Measurements from ENCODE around the gene SCGB3A1. TPM values are rescaled to one million over a fixed set of nuclear protein-coding genes. Genes with fewer than 3 reads are reported as not detected.

SCGB3A1 gene
- polyA plus RNA-seq, 4 donors = 0.56 to 1.8 (median 1.4) TPM

GRCh38 chr5:180625791-180626660 lies 34.7 kb upstream of the SCGB3A1 start:
- DNase-seq (ENCODE audit: low read depth in 4 of 4, low spot score in 2 of 4) = no peak

GRCh38 chr5:180625125-180625790 lies 34.0 kb upstream of the SCGB3A1 start:
- no peak for DNase-seq (ENCODE audit: low read depth in 4 of 4, low spot score in 2 of 4)

- no peak for DNase-seq (ENCODE audit: low read depth in 4 of 4, low spot score in 2 of 4)
Measured at GRCh38 chr5:180624587-180624986, 33.3 kb upstream of the SCGB3A1 start.

- no peak for DNase-seq (ENCODE audit: low read depth in 4 of 4, low spot score in 2 of 4)
Measured at GRCh38 chr5:180623844-180624243, 32.5 kb upstream of the SCGB3A1 start.

GRCh38 chr5:180623411-180623834 lies 32.1 kb upstream of the SCGB3A1 start:
- DNase-seq (ENCODE audit: low read depth in 4 of 4, low spot score in 2 of 4) = no peak

GRCh38 chr5:180622910-180623309 lies 31.6 kb upstream of the SCGB3A1 start:
- DNase-seq (ENCODE audit: low read depth in 4 of 4, low spot score in 2 of 4) = no peak

GRCh38 chr5:180621311-180621710 lies 30.0 kb upstream of the SCGB3A1 start:
- DNase-seq (ENCODE audit: low read depth in 4 of 4, low spot score in 2 of 4) = no peak

DNA sequence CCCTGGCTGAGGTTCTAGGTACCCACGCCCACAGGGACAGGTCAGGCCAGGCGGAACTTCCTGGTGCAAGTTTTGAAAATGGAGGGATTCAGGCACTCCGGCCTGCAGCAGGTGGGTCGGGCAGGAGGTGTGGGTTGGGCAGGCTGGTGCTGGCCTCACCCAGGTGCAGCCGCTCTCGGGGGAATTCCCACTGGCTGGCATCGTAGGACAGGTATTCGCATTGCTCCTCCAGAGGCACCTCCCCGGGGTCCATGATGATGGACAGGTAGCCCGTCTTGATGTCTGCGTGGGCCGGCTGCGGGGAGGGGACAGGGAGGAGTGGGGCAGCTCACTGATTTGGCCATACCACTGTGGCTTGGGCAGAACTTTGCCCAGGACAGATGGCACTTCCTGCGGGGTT lies 28.7 kb upstream of the SCGB3A1 start:
- DNase-seq (ENCODE audit: low read depth in 4 of 4, low spot score in 2 of 4) = no peak

DNA sequence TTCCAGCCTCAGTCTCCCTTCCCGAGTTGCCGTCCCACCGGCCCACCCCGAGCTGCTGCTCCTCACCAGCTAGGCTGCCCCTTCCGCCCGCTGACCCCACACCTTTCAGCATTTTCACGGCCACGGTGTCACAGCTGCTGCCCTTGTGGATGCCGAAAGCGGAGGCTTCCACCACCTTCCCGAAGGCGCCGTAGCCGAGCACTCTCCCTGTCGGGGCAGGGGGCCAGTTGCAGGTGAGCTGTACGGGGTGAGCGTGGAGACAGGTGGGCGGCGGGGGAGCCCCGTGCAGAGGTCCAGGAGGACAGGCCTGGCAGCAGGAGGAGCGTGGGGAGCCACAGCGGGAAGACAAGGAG lies 28.2 kb upstream of the SCGB3A1 start:
- no peak for DNase-seq (ENCODE audit: low read depth in 4 of 4, low spot score in 2 of 4)

- peak in 1 of 4 donors; percentile 33 for DNase-seq (ENCODE audit: low read depth in 4 of 4, low spot score in 2 of 4)
Measured at GRCh38 chr5:180618829-180619562, 27.7 kb upstream of the SCGB3A1 start.

- DNase-seq (ENCODE audit: low read depth in 4 of 4, low spot score in 2 of 4) = no peak
Measured at GRCh38 chr5:180618487-180618828, 27.2 kb upstream of the SCGB3A1 start.

DNA sequence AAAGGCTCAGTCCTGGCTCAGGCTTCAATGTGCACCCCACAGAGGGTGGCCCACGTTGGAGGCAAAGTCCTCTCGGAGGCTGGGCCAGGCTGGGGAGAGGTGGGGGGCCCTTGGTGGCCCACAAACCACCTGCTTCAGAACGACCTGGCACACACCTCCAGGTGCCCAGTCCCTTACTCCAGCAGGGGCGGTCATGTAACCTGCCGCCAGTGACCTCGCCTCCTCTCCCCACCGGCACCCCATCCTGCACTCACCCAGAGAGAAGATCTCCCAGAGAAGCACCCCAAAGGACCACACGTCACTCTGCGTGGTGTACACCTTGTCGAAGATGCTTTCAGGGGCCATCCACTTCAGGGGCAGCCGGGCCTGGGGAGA lies 22.5 kb upstream of the SCGB3A1 start:
- no peak for DNase-seq (ENCODE audit: low read depth in 4 of 4, low spot score in 2 of 4)

DNA sequence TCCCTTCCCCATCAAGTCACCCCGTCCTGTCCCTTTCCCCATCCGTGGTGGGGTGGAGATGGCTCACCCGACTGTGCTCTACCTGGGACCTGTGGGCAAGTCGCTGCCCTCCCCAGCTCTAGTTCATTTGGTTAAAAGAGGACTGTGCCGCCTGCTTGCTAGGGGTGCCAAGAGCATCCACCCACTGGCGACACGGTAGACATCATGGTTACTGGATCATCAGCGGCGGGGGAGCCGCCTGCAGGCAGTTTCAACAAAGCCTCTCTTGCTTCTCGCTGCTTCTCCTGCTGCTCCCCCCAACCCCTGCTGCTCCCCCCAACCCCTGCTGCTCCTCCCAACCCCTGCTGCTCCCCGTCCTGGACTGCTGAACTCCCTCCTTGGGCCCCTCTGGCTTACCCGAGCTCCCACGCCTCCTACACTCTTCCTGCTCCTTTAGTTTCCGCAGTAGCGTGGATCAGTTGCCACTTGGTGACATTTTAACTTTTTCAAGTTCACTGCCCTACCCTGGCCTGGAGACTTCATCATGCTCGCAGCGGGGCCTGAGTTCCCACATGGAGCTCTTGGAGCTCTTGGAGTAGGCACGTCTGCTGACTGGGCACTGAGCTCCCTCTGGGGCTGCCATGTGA lies 22.0 kb upstream of the SCGB3A1 start:
- DNase-seq (ENCODE audit: low read depth in 4 of 4, low spot score in 2 of 4) = peak in 1 of 4 donors; percentile 34

DNA sequence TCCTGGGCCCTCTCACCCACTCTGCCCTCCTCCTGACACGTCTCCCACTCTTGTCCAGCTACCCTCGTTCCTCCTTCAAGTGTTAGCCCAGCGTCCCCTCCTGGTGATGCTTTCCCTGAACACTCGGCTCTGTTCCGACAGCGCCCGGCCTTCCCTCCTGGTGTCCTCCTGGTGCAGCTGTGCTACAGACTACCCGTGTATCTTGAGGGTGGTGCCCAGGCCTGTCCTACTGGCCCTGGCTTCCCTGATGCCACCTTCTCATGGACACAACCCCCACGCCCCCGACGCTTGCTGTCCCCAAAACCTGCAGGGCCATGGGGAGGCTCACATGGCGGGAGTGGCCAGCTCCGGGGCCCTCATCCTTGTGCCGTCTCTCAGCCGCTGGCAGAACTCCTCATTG lies 21.4 kb upstream of the SCGB3A1 start:
- no peak for DNase-seq (ENCODE audit: low read depth in 4 of 4, low spot score in 2 of 4)

DNA sequence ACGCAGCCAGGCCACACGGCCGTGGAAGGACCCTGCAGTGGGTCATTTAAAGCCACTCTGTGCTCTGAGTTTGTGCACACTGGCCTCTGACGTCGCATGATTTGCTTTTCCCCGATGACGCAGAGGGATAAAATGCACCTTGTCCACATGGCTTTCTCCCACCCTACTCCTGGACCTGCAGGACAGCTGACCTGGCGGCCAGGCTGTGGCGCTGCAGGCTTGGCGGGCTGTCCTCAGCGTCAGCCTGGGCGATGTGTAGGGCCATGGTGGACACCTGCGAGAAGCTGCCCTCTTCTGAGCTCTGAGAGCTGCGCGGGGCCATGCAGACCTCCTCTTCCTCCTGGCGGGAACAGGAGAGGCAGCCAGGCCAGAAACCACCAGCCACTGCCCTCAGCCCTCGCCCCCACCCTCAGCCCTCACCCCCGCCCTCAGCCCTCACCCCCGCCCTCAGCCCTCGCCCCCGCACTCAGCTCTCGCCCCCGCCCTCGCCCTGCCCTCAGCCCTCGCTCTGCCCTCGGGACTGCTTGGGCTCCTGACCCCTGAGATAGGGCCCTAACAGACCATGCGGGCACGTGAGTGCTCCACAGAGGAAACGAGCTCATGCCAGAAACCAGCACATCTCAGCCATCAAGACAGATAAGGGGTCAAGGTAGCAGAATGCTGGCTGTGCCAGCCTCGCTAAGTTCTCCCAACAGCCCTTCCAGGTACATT lies 20.0 kb upstream of the SCGB3A1 start:
- DNase-seq (ENCODE audit: low read depth in 4 of 4, low spot score in 2 of 4) = no peak

DNA sequence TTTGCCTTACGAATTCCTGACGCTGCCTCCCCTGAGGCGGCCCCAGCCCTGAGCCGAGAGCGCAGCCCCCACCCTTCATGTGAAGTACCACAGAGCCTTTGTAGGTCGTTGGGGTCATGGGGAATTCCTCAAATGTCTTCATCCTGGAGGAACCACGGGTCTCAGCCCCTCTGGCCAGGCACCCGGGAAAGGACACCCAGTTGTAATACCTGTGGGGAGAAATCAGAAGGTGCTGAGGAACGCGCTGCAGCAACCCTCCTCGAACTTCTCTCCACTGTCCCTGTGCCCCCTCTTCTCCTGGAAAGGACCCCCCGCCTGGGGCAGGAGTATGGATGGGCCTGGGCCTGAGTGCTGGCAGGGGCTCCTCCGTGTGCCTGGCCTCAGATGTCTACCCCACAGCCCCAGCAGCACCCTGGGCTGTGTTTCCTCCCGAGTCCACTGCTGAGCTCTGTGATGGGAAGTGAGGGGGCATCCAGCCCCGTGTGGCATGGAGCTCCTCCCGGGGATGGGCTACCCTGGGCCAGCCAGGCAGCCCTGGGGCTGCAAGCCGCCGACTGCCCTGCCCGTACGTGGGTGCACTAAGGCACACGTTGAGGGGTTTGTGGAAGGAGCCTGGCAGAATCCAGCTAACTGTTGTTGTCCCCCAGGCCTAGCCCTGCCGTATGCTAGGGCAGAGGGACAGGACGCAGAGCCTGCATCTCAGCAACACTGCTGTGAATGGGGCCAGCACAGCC lies 18.7 kb upstream of the SCGB3A1 start:
- no peak for DNase-seq (ENCODE audit: low read depth in 4 of 4, low spot score in 2 of 4)

GRCh38 chr5:180609386-180609785 lies 18.1 kb upstream of the SCGB3A1 start:
- no peak for DNase-seq (ENCODE audit: low read depth in 4 of 4, low spot score in 2 of 4)

GRCh38 chr5:180608572-180609310 lies 17.4 kb upstream of the SCGB3A1 start:
- no peak for DNase-seq (ENCODE audit: low read depth in 4 of 4, low spot score in 2 of 4)
